Thyroid gland (tissue), 4 donors: ENCODE data around the gene KRT75. TPM values are rescaled to one million over a fixed set of nuclear protein-coding genes. Genes with fewer than 3 reads are reported as not detected.
A peak's percentile ranks its signal among the peaks of the same experiment; 100 is the strongest.

Experiments used
- DNase-seq, 2 donors: peaks; one replicate each; pipeline ENCODE4 v3.0.0-alpha.2; 2019
- H3K27ac ChIP-seq, 3 donors: fragments of 200-600 bp; sonication (generic); 1 replicate in 2 of 3; 2 replicates in 1 of 3; pipeline ENCODE4 v1.5.1; 2016 to 2019; ENCODE audit warnings: mild to moderate bottlenecking in 1 of 3, moderate library complexity in 1 of 3
- H3K27me3 ChIP-seq: fragments of 200-600 bp; sonication (generic); one replicate; pipeline ENCODE4 v1.5.1; 2019
- H3K36me3 ChIP-seq, 2 donors: fragments of 200-600 bp; sonication (generic); one replicate each; pipeline ENCODE4 v1.5.1; 2016 to 2019
- H3K4me1 ChIP-seq, 2 donors: fragments of 200-600 bp; sonication (generic); one replicate each; pipeline ENCODE4 v1.5.1; 2017 to 2019
- H3K4me3 ChIP-seq, 3 donors: fragments of 200-600 bp; sonication (generic); replicated peaks in 1 of 3; 1 replicate in 2 of 3; 2 replicates in 1 of 3; pipeline ENCODE4 v1.5.1; 2016; ENCODE audit warnings: mild to moderate bottlenecking in 1 of 3
- H3K9me3 ChIP-seq: fragments of 200-600 bp; sonication (generic); one replicate; pipeline ENCODE4 v1.5.1; 2017
- POLR2A ChIP-seq, 2 donors: fragments of 450-650 bp; IDR thresholded peaks; one replicate each; pipeline ENCODE4 v1.6.1; 2017; ENCODE audit warnings: antibody characterized with exemption in 2 of 2, mild to moderate bottlenecking in 2 of 2, moderate library complexity in 1 of 2
- WGBS, 2 donors: methylation state at CpG; one replicate each; pipeline ENCODE4 v1.1.5; 2017; 5-methylcytosine and 5-hydroxymethylcytosine counted together
- intact Hi-C: fragments of 100-400 bp; cut with DNase I; formaldehyde crosslinking; loops from one replicate; pipeline ENCODE4 v1.15.1; 2023
- total RNA-seq, 4 donors: library from RNA; depleted of rRNA; stranded (reverse); fragments of >200 nt; gene quantifications; one replicate each; pipeline ENCODE4 v1.2.3, GENCODE V29; 2016
- TF ChIP-seq, protein P1 (sequence below), 6 experiments: fragments of 200-600 bp in 3 of 6; fragments of 450-650 bp in 3 of 6; sonication (generic) in 3 of 6; IDR thresholded peaks; one replicate each; pipeline ENCODE4 v1.5.1; 2016 to 2019; ENCODE audit warnings: antibody characterized with exemption in 6 of 6, mild to moderate bottlenecking in 2 of 6, inconsistent platforms in 1 of 6, moderate library complexity in 1 of 6

KRT75 gene
- total RNA-seq, 4 donors from 2014 or later, result not detected

DNA sequence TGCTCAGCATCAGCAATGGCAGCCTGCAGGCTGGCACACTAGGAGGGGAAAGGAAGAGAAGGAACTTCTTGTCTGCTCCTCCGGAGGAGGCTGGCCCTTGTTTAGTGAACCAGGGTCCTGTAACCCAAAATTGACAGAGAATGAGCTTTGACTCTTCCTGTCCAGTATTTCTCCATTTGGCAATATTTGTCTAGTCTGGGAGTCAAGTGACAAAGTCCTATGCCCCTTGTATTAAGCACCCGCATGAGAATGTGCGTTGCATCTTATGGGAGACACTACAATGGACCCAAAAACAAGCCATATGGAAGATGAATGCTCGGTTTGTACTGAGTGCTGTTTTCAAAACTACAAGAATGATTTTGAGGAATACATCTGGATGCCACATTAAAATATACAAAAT, 35.7 kb upstream of the KRT75 start:
- no peak overlapping the region for H3K27ac ChIP-seq
- H3K27me3 ChIP-seq, result no peaks in the 10 kb centered on the region
- H3K4me1 ChIP-seq, result no peaks in the 10 kb centered on the region
- no peaks in the 10 kb centered on the region for H3K36me3 ChIP-seq
- no peak overlapping the region for H3K4me3 ChIP-seq
- no peaks in the 10 kb centered on the region for H3K9me3 ChIP-seq
- intact Hi-C loops, result no loop called here
- TF ChIP-seq, protein P1, sequence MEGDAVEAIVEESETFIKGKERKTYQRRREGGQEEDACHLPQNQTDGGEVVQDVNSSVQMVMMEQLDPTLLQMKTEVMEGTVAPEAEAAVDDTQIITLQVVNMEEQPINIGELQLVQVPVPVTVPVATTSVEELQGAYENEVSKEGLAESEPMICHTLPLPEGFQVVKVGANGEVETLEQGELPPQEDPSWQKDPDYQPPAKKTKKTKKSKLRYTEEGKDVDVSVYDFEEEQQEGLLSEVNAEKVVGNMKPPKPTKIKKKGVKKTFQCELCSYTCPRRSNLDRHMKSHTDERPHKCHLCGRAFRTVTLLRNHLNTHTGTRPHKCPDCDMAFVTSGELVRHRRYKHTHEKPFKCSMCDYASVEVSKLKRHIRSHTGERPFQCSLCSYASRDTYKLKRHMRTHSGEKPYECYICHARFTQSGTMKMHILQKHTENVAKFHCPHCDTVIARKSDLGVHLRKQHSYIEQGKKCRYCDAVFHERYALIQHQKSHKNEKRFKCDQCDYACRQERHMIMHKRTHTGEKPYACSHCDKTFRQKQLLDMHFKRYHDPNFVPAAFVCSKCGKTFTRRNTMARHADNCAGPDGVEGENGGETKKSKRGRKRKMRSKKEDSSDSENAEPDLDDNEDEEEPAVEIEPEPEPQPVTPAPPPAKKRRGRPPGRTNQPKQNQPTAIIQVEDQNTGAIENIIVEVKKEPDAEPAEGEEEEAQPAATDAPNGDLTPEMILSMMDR (IDR thresholded peaks at IDR 0.05), result no peak
- TF ChIP-seq POLR2A (IDR thresholded peaks at IDR 0.05), result no peak
- 84 to 87% methylated on average over 4 of the region's 4 CpGs for WGBS, 2 donors
- DNase-seq, result no peak

DNA sequence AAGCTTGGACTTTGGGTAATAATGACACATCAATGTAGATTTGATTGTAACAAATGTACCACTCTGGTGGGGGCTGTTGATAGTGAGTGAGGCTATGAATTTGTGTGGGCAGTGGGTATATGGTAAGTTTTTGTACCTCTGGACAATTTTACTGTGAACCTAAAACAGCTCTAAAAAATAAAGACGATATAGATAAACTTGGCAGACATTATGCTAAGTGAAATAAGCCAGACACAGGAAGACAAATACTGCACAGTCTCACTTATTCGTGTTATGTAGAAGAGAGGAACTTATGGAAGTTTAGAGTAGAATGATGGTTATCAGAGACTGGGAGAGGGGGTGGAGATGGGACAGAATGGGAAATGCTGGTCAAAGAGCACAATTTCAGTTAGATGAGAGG, 30.7 kb upstream of the KRT75 start:
- 61% methylated on average over 2 of the region's 2 CpGs for WGBS, 2 donors
- TF ChIP-seq POLR2A (IDR thresholded peaks at IDR 0.05), result no peak
- TF ChIP-seq, protein P1 (IDR thresholded peaks at IDR 0.05), result no peak

DNA sequence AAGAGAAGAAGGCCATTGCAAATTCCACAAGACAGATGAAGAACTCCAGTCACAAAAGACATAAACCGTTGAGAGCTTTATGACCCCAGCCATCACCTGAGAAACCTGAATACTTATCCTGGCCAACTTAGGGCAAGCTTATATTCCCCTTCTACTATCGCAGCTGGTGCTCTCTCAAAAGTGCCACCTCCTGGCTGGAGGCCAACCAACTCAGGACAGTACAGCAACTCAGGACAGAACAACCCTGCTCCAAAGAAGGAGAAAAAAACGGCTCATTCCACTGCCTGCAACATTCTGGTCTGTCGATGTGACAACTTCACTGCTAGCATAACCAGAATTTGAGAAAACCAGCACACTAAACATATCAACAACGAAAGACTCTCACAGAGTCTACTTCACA, 27.5 kb upstream of the KRT75 start:
- 34 to 36% methylated on average over 5 of the region's 5 CpGs for WGBS, 2 donors
- Histone ChIP-seq H3K27me3 (no peaks in the 10 kb centered on the region), H3K27ac (no peak overlapping the region), H3K9me3 (no peaks in the 10 kb centered on the region), H3K4me1 (no peaks in the 10 kb centered on the region), H3K4me3 (no peak overlapping the region), H3K36me3 (no peaks in the 10 kb centered on the region)
- DNase-seq, result peak; percentile 77 to 81
- intact Hi-C loops, result no loop called here
- TF ChIP-seq POLR2A (IDR thresholded peaks at IDR 0.05), result no peak
- TF ChIP-seq, protein P1 (IDR thresholded peaks at IDR 0.05), result no peak

More for the DNA sequence above, 30.7 kb upstream of the KRT75 start:
- Histone ChIP-seq H3K4me3 (no peak overlapping the region), H3K36me3 (no peaks in the 10 kb centered on the region), H3K27me3 (no peaks in the 10 kb centered on the region), H3K27ac (no peak overlapping the region), H3K4me1 (no peaks in the 10 kb centered on the region), H3K9me3 (no peaks in the 10 kb centered on the region)
- intact Hi-C loops, result no loop called here
- no peak for DNase-seq

DNA sequence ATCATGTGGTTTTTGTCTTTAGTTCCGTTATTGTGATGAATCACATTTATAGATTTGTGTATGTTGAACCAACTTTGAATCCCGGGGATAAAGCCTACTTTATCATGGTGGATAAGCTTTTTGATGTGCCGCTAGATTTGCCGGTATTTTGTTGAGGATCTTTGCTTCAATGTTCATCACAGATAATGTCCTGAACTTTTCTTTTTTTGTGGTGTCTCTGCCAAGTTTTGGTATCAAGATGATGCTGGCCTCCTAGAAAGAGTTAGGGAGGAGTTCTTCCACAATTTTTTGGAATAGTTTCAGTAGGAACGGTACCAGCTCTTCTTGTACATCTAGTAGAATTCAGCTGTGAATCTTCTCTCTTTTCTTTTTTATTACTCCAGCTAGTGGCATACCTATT, 24.7 kb upstream of the KRT75 start:
- WGBS, 2 donors, result 82 to 93% methylated on average over 5 of the region's 5 CpGs
- no peak for DNase-seq
- Histone ChIP-seq H3K4me1 (no peaks in the 10 kb centered on the region), H3K27me3 (no peaks in the 10 kb centered on the region), H3K36me3 (no peaks in the 10 kb centered on the region), H3K4me3 (no peak overlapping the region), H3K27ac (no peak overlapping the region), H3K9me3 (no peaks in the 10 kb centered on the region)
- no peak for TF ChIP-seq POLR2A (IDR thresholded peaks at IDR 0.05)
- TF ChIP-seq, protein P1 (IDR thresholded peaks at IDR 0.05), result no peak
- intact Hi-C loops, result no loop called here

DNA sequence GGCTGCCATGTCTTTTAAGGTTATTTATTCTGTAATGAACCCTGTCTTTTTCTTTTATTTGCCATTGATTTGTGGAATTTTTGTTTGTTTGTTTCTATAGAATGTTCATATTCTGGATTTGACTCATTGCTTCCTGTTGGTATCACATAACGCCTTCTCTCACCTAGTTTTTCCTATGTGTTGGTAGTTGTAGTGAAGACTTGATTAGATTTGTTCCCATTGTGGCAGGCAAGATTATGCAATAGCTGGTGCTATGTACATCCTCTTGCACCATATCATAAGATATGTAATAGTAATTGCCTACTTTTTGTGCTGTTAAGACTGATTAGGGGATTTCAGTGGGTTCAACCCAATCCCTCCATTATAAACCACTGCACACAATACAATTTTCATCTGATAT, 21.6 kb upstream of the KRT75 start:
- intact Hi-C loops, result no loop called here
- DNase-seq, result no peak
- no peak overlapping the region for H3K27ac ChIP-seq
- no peaks in the 10 kb centered on the region for H3K9me3 ChIP-seq
- H3K4me1 ChIP-seq, result no peaks in the 10 kb centered on the region
- H3K27me3 ChIP-seq, result no peaks in the 10 kb centered on the region
- H3K36me3 ChIP-seq, result no peaks in the 10 kb centered on the region
- TF ChIP-seq, protein P1 (IDR thresholded peaks at IDR 0.05), result no peak
- TF ChIP-seq POLR2A (IDR thresholded peaks at IDR 0.05), result no peak
- 88 to 92% methylated on average over 1 of the region's 1 CpG for WGBS, 2 donors
- H3K4me3 ChIP-seq, result no peak overlapping the region
